Activated CD8-positive, alpha-beta memory T cell treated with anti-CD3 and anti-CD28 coated beads for 36 hours (primary cell): Measurements from ENCODE around the gene MAFB. TPM values are rescaled to one million over a fixed set of nuclear protein-coding genes. Genes with fewer than 3 reads are reported as not detected.

Source experiments
- CTCF ChIA-PET: fragments of 350-600 bp; sonication (Branson Sonifier 250); formaldehyde crosslinking; loops from one replicate; lab custom pipeline; 2021; ENCODE audit warnings: antibody characterized with exemption; lab: Charles Lee
- POLR2A ChIA-PET: fragments of 350-600 bp; sonication (Branson Sonifier 250); formaldehyde crosslinking; loops from one replicate; lab custom pipeline; 2021; ENCODE audit warnings: antibody characterized with exemption; lab: Charles Lee
- total RNA-seq, 2 experiments: library from RNA; stranded (reverse); gene quantifications; one replicate each; pipeline ENCODE4 v1.2.3, GENCODE V29; 2021

MAFB gene
- total RNA-seq, 2 experiments from 2014 or later, result 0.04 to 0.11 TPM

DNA sequence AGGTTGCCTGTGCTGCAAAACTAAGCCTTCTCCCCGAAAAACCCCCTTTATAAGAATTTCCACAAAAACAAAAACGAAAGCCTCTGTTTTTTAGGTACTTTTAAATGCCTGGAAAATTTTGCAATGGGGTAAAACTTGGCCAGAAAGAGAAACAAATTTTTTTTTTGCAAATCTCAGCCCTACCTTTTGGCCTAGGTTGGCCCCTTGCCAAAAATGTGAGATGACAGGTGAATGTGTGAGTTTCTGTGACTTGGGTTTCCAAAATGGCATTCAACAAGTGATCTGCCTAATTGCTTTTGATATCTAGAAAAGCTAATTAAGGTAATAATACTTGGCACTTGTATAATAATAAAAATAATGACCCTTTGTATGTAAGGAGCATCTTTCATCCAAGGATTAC lies 48.4 kb downstream of the MAFB start:
- ChIA-PET CTCF (no interaction called here), POLR2A (no interaction called here)

DNA sequence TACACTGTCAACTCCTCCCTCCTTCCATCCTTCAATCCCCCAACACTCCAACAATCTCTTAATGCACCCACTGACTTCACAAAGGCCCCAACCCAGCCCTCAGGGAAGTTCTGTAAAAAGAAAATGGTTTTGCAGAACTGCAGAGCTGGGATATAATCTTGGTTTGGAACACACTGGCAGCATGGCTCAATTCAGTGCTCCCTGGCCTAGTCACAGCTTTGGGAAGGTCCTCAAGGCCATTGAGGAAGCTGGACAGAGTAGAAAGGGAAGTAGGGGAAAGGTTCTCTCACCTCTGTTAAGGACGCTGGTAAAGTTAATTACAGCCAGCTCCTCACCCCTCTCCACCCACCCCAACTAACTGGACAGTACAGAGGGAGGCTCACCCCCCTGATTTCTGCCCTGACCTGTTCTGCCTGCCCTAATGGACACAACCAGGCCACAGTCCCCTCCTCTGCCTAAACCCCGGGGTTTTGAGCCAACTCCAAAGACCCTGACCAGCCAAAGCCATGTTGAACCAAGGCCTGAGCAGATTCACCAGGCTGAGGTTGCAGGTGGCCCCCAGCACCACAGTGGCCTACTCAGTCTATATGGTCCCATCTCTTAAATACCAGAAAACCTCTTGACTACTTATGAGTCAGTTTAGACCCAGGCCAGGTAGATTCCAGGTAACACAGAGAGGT lies 49.2 kb downstream of the MAFB start:
- POLR2A ChIA-PET, result no interaction called here
- CTCF ChIA-PET, result no interaction called here

DNA sequence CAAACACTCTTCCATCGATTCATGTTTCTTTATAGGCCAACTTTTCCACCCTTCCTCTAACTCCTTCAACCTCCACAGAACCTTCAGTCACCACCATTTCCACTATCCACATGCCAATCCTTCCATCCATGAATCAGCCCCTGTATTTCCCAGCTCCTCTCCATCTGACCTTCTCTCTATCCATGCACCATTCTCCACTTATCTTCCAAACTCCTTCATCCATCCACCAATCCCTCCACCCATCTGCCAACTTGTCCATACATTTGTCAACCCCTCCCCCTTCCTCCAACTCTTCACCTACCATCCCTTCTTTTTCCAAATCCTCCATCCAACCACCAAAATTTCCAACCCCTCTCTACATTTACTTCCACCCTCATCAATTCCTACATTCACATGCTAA lies 49.9 kb downstream of the MAFB start:
- CTCF ChIA-PET, result no interaction called here
- POLR2A ChIA-PET, result no interaction called here

DNA sequence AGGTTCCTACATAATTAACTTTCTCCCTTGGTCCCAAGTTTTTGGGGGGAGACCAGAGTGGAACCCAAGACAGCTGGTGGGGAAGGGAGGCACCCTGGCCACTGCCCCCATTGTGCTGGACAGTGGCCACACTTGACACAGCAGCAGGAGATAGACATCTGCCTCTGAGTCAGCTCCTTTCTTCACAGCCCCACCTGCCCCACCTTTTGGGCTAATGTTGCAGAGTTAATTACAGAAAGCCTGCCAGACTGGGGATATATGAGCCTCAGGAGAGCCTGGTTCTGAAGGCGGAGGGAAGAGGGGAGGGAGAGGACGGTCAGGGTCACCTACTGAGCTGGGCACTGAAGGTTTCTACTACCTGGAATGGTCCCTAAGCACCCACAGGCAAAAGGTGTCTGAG lies 50.6 kb downstream of the MAFB start:
- ChIA-PET CTCF (no interaction called here), POLR2A (no interaction called here)

DNA sequence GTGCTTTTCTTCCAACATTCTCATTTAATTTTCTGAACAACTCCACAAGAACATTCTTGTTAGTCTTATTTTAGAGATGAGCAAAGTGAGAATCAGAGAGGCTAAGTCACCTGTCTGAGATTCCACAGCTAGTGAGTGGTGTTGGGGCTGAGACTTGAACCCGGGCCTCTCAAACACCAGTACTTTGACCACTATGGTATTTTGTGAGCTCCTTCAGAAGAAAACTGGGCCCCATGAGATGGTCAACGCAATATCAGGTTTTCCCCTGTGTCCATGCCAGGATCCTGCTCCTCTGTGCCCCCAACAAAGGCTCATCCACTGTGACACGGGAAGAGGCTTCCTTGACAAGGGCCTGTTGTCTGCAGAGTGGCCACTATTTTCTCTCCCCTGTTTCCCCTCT lies 51.9 kb downstream of the MAFB start:
- CTCF ChIA-PET, result no interaction called here
- POLR2A ChIA-PET, result no interaction called here

DNA sequence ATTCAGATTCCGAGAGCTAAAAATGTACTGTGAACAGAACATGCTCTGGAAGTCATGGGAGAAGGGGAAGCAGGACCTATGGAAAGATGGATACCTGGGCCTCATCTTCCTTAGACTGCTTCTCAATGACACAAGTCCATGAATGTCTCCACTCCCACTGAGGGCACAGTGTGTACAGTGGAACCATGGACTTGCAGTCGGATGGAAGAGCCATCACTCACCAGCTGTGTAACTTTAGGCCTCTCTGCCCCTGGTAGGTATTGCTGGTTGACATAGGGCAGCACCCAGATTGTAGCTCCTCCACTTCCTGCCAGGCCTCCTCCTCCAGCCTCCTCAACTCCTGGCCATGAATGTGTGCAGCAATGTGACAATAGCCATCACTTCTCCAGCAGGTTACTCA lies 52.5 kb downstream of the MAFB start:
- ChIA-PET POLR2A (no interaction called here), CTCF (no interaction called here)

DNA sequence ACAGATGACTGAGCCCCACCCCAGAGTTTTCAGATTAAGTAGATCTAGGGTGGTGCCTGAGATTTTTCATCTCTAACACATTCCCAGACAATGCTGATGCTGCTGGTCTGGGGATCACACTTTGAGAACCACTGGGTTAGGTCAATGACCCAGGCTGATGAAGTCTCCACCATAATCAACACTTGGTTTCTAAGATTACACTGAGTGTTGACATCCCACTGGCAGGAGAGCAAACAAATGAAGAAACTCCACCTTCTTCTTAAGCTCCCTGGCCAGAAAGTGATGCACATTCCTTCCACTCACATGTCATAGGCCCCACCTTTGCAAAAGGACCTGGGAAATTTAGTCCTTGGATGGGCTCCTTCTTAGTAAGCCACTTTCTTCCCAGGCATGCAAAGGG lies 53.1 kb downstream of the MAFB start:
- CTCF ChIA-PET, result no interaction called here

More for the DNA sequence above, 53.1 kb downstream of the MAFB start:
- POLR2A ChIA-PET, result no interaction called here
